Vagina (tissue), 2 donors: ENCODE data around the gene DOK7.

Experiments
- CTCF ChIP-seq, 3 experiments: fragments of 450-650 bp in 2 of 3; fragments of 200-600 bp in 1 of 3; sonication (generic) in 1 of 3; IDR thresholded peaks; one replicate each; pipeline ENCODE4 v1.5.1; 2017 to 2019; ENCODE audit warnings: antibody characterized with exemption in 3 of 3, mild to moderate bottlenecking in 2 of 3, moderate library complexity in 2 of 3
- POLR2A ChIP-seq, 2 donors: fragments of 450-650 bp; IDR thresholded peaks; one replicate each; pipeline ENCODE4 v1.6.1; 2017; ENCODE audit warnings: antibody characterized with exemption in 2 of 2, mild to moderate bottlenecking in 2 of 2, moderate library complexity in 2 of 2
- POLR2AphosphoS5 ChIP-seq, 2 donors: sonication (generic); formaldehyde crosslinking; IDR thresholded peaks; one replicate each; pipeline ENCODE4 v1.9.0; 2017; ENCODE audit warnings: antibody characterized with exemption in 2 of 2, mild to moderate bottlenecking in 2 of 2, low read depth in 1 of 2; ENCODE audit not compliant: insufficient read depth in 1 of 2

GRCh38 chr4:3514806-3515501, 51.8 kb downstream of the DOK7 start:
- no peak for TF ChIP-seq POLR2A (IDR thresholded peaks at IDR 0.05)
- no peak for TF ChIP-seq CTCF (IDR thresholded peaks at IDR 0.05)
- no peak for TF ChIP-seq POLR2AphosphoS5 (IDR thresholded peaks at IDR 0.05; ENCODE audit: insufficient read depth in 1 of 2, low read depth in 1 of 2)
